NCI-H1417 (cell line): ENCODE results near the gene THBD.
A peak's percentile ranks its signal among the peaks of the same experiment; 100 is the strongest.

Experiments
- DNase-seq, 3 experiments: peaks; one replicate each; lab custom pipeline; 2025; lab: John Stamatoyannopoulos, UW

The THBD gene

GRCh38 chr20:23084282-23084844 lies 34.9 kb upstream of the THBD start:
- DNase-seq = no peak

DNA sequence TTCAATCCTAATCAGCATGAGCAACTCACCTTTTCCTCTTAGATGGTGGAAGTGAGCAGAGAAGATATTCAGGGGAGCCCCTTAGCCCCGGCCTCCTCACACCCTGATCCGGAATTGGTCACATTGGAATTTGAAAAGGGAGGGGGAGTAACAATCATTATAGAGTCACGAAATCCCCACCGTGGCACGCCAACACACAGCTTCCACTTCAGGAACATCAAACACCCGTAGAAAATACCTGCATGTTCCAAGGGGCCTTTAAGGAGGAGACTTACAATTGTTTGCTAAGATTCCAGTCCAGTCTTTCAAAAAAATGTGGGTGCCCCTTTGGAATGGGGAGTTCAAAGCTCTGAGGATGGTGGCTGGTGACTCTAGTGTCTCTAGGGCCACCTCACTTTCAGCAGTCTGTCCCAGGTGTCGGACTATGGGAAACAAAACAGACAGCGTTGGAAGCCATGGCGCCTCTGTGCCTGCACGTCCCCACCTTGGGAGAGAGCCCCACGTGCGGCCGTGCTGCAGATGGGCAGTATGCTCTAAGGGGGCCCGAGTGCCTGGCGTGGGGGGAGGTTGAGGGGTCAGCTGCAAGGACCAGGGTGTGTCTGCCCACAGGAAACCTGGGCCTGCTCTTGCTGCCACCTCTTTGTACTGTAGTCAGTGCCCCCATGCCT lies 34.2 kb upstream of the THBD start:
- no peak for DNase-seq

DNA sequence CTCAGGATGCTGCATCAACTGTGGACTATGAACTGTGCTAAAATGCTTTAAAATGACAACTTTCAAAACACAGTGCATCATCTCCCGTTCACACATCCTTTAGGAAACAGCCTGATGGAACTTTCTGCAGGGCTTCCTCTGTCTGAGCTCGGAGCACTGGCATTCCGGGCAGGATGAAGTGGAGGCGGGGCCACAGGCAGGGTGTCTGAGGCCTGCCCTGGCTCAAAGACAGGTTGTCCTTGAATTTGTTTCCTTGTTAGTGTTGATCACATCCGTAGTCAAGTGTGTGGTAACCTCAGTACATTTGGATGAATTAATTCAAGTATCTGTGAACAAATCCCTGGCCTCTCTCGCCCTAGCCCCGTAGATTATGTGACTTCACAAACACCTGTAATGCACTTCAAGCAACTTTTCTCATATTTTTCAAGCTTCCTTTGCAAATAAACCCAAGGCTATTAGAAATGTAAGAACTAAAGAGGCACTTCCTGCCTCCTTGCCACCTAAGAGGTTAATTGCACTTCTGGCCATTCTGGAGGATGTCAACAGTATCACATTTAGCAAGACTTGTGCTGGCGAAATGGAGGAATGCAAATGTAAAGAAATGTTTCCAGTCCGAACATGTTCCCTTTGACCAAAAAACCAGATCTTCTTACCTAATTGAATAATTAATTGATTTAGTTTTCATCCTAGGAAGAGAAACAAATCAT lies 33.5 kb upstream of the THBD start:
- peak in 1 of 3 experiments; percentile 19 for DNase-seq

GRCh38 chr20:23081263-23081819 lies 31.9 kb upstream of the THBD start:
- no peak for DNase-seq

- no peak for DNase-seq
Measured at GRCh38 chr20:23080521-23080920, 31.0 kb upstream of the THBD start.

- peak in 1 of 3 experiments; percentile 32 for DNase-seq
Measured at GRCh38 chr20:23079926-23080325, 30.5 kb upstream of the THBD start.

- DNase-seq = no peak
Measured at GRCh38 chr20:23079016-23079351, 29.5 kb upstream of the THBD start.

DNA sequence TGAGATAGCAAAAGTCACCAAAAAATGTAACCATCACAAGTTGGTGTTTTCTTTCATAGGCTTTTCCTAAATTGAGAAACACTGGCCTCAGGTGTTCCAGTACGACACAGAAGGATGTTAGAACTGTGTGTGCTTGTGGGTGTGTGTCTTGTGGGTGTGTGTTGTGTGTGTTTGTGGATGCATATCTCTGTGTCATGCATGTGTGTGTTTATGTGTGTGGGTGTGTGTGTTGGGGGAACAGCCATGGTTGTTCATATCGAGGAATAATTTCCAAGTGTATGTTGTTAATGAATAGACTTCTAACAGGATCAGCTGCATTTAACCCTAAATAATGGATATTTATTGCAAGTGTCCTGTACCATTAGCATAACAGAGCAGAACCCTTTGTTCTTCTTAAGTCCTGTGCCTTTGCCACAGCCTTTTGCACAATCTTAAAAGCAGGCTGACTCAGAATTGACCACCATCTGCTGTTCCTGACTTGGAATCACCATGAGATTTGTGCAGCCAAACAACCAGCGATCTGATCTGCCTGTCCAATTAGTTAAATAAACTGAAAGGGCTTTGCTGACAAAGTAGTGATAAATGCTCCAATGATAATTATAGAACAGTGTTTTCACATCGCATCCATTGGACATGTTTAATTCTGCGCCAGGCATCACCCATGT lies 29.0 kb upstream of the THBD start:
- peak in 2 of 3 experiments; percentile 86 to 97 for DNase-seq

GRCh38 chr20:23077277-23077676 lies 27.8 kb upstream of the THBD start:
- DNase-seq = no peak

DNA sequence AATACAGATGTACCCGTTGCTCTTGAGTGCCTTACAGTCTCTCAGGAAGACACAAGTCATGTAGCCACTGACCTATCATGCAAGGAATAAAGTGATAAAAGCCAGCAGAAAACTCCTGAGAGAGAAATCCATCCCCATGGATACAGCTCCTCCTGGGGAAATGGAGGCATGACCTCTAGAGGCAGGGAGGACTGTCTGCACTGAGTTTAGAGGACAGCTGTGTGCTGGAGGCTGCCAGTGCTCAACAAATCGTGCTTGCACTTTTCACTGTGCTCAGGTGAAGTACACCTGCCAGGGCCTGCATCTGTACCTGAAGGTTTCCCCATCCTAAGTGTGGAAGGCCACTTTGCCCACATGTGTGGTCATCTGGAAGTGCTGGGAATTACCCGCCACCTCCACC lies 24.6 kb upstream of the THBD start:
- no peak for DNase-seq

GRCh38 chr20:23072892-23073586 lies 23.6 kb upstream of the THBD start:
- no peak for DNase-seq

DNA sequence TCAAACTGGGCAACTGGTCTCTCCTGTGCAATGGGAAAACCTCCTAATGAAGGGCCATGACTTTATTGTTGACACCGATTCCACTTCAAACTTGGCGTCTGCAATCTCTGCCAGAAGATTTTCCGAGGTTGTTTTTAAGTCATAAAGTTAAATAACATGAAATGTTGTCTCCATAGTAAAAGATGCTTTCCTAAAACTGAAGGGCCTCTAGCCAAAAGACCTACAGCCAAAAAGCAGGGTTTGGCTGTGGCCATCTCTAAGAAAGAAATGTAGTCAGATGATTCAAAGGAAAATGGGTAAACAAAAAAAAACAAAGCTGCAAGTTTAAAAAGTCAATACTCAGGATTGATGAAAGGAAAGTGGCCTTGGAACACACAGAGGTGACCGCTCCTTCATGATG lies 22.5 kb upstream of the THBD start:
- peak in 1 of 3 experiments; percentile 24 for DNase-seq

DNA sequence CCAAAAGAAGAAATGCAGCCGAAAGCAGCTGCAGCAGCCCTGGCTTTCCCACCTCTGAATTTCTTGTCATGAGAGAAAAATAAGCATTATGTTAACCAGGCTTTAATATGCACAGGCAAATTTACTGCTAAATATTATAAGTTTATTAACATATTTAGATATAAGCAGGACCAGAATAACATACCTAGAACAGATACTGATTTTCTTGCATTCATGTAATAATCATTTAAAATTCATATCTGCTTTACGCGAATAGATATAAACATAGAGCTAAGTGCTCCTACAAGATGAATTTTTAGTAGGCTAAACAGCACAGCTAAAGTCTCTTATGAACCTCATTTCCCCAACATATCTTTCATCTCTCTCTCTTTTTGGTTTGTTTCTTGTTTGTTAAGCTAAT lies 21.9 kb upstream of the THBD start:
- no peak for DNase-seq

DNA sequence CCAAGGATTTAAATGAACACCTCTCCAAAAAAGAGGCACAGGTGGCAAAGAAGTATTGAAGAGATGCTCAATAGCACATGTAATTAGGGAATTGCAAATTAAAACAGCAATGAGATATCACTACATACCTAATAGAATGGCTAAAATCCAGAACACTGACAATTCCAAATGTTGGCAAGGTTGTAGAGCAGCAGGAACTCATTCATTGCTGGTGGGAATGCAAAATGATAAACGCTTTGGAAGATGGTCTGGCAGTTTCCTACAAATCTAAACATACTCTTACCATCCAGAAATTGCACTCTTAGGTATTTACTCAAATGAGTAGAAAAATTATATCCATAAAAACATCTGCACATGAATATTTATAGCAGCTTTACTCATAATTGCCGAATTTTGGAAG lies 19.6 kb upstream of the THBD start:
- no peak for DNase-seq

DNA sequence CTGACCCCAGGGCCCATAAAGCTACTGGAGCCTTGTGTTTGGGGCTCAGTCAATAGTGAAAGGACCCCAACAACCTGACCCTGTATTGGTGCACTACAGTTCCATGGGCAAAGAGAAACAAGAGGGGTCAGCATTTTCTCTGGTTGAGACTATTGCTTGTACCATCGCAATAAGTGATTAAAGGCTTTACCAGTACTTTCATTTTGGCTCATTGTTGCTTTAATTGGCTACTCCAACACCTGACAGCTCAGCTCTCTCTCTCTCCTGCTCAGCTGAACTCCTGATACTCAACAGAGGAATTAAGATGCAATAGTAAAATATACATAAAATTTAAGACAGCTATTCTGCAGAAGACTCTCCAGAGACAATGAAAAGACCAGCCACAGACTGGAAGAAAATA lies 18.8 kb upstream of the THBD start:
- no peak for DNase-seq

GRCh38 chr20:23066772-23067171 lies 17.3 kb upstream of the THBD start:
- no peak for DNase-seq

GRCh38 chr20:23065266-23066201 lies 16.1 kb upstream of the THBD start:
- DNase-seq = no peak

- DNase-seq = no peak
Measured at GRCh38 chr20:23063581-23063980, 14.1 kb upstream of the THBD start.

- no peak for DNase-seq
Measured at GRCh38 chr20:23063168-23063567, 13.7 kb upstream of the THBD start.

DNA sequence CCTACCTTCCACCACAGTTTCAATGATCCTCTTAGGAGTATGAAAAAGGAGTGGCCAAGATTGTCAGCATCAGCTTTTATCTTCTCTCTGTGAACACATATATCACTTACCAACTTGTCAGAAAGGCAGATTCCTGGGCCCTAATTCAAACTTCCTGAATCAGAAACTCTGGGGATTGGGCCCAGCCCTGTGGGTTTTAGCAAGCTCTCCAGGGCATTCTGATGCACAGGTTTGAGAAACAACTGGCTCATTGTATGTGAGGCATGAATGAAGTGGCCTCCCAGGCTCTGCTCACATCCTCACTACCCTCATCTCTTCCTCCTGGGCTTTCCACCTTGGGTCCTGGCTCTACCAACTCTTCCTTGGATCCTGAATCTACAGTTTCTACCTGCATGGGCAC lies 13.2 kb upstream of the THBD start:
- no peak for DNase-seq
